Fibroblast of villous mesenchyme (primary cell): ENCODE results near the gene DNAJA4. TPM values are rescaled to one million over a fixed set of nuclear protein-coding genes. Genes with fewer than 3 reads are reported as not detected.

Experiments
- DNase-seq: peaks from one replicate; pipeline ENCODE4 v3.0.0-alpha.2; 2010; ENCODE audit warnings: low read depth
- H3K4me3 ChIP-seq: 2 replicates; pipeline ENCODE4 v1.5.1; 2011; ENCODE audit warnings: low read depth, mild to moderate bottlenecking, low read length
- total RNA-seq: library from RNA; depleted of rRNA; stranded (reverse); fragments of >200 nt; gene quantifications from 2 replicates; pipeline ENCODE4 v1.2.3, GENCODE V29; 2012
- TF ChIP-seq, protein P1 (sequence below): IDR thresholded peaks from 2 replicates; pipeline ENCODE4 v1.5.1; 2012; ENCODE audit warnings: low read depth, mild to moderate bottlenecking, low read length; ENCODE audit not compliant: insufficient read depth

Gene DNAJA4
- total RNA-seq, 1 donor: 4.3 TPM

DNA sequence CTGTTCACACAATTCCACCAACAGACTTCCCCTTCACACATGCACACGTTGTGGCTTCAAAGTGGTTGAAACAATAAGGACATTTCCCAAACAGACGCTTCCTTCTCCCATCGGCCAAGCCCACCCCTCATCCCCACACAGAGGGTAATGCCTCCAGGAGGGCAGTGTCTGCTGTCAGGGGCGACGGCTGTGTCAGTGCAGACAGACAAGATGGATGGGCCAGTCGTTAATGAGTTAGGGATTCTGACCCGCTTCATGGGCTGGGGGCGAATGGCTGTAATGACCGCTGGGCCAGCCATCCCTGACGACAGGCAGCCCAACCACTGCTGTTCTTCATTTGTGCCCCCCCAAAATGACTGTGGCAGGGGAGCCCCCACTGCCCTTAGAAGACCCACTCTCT, 55.2 kb downstream of the DNAJA4 start:
- TF ChIP-seq, protein P1, sequence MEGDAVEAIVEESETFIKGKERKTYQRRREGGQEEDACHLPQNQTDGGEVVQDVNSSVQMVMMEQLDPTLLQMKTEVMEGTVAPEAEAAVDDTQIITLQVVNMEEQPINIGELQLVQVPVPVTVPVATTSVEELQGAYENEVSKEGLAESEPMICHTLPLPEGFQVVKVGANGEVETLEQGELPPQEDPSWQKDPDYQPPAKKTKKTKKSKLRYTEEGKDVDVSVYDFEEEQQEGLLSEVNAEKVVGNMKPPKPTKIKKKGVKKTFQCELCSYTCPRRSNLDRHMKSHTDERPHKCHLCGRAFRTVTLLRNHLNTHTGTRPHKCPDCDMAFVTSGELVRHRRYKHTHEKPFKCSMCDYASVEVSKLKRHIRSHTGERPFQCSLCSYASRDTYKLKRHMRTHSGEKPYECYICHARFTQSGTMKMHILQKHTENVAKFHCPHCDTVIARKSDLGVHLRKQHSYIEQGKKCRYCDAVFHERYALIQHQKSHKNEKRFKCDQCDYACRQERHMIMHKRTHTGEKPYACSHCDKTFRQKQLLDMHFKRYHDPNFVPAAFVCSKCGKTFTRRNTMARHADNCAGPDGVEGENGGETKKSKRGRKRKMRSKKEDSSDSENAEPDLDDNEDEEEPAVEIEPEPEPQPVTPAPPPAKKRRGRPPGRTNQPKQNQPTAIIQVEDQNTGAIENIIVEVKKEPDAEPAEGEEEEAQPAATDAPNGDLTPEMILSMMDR: no peak
- H3K4me3 ChIP-seq: no peak overlapping the region
- no peak for DNase-seq

DNA sequence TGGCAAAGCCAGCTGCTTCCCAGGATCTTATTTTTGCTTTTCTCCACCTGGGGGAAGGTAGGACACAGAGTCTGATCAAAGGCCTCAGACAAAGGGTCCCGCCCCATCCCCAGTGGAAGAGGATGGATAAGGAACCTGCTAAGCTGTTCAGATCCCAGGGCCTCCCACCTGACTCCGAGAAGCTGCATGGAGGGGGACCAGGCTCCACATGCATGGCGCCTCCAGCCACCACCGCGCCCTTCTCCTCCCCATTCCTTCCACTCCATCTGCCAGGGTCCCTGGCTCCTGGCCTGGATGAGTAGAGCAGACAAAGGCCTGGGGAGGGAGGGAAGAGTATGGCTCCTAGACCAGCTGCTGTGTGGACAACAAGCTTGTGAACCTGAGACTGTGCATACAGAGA, 55.8 kb downstream of the DNAJA4 start:
- no peak overlapping the region for H3K4me3 ChIP-seq
- TF ChIP-seq, protein P1: no peak
- no peak for DNase-seq

DNA sequence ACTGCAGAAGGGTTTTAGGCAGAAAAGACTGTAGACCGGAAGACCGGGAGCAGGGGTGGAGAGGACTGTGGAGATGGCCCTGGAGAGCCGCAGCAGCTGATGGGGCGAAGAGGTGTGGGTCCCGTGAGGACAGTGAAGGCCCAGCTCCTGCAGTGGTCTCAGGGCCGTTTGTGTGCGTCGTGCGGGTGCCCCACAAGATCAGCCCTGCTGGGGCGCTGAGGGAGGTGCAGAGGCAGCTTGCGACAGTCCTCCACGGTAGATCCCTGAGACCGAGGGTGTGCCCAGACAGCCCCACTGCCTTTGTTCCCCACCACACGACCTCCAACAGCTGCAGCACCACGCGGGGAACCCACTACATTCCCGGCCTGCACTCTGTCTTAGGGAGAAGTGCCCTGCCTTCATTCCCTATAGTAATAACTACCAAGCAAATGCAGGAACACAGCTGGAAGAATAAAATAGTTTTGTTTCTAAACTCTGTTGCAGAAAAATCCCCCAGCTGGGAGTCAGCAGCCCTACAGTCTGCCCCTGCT, 56.7 kb downstream of the DNAJA4 start:
- DNase-seq: no peak
- TF ChIP-seq, protein P1: no peak

DNA sequence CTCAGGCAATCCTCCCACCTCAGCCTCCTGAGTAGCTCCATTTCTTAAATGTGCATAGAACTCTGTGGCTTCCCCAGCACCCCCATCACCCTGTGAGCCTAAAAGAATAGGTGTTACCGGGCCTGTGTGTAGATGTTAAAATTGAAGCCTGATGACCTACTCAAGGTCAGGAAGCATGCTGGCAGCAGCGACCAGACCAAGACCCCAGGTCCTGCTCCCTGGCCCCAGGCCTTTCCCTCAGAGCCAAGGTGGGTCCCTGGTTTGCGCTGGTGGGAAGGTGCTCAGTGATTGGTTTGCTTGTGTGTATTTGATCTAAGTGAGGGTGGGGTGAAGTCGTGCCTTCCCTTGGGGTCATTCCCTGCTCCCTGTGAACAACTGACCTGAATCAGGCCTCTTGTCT, 57.4 kb downstream of the DNAJA4 start:
- no peak for DNase-seq
- TF ChIP-seq, protein P1: no peak
- no peak overlapping the region for H3K4me3 ChIP-seq

More for the DNA sequence above, 56.7 kb downstream of the DNAJA4 start:
- H3K4me3 ChIP-seq: no peak overlapping the region

DNA sequence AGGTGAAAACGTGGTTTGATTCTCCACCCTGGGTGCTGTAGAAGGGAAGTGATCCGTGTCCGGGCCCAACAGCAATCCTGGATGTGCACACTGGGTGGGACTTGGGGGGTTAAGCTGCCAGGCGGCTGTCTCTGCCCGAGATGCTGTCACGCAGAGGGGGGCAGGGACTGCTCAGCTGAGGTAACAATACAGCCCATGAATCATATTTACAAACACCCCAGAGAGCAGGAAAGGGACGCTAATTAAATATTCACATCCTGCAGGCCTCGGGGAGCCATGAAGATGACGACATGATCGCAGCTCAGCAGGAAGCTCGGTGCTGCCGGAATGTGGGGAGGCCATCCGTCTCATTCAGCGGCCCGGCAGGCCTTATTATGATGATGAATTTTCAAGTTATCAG, 57.9 kb downstream of the DNAJA4 start:
- no peak overlapping the region for H3K4me3 ChIP-seq
- TF ChIP-seq, protein P1: no peak
- DNase-seq: no peak

DNA sequence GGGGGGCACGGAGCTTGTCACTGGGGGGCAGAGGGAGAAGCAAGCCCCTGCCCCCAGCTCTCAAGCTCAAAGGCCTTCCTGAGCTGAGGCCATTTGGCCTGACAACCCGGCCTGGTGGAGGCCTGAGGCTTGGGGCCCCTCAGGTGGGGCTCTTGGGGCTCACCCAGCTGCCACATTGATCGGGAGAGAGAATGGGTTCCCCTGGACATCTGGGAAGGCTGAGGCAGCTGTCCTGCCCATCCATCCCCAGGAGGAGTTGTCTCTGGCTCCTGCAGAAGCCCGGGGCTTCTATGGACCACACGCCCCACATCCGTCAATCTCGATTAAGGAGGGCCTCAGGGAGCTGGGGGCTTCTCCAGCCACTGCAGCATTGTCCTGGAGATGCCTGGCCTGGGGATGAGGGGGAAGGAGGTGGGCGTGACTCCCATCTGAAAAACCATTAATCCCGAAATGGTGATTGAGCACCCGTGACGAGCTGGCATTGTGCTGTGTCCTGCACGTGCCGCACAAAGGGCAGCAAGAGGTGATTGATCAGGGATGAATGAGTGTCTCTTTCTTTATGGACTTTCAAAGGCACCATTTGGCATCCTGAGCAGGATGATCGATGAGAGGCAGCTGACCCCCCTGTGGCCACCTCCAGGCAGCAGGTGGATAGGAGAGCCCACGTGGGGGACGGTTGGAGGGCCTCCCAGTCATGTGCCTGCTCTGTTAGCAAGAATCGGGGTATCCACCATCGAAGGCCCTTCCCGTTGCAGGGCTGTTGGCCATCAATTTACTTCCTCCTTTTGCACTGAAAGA, 58.6 kb downstream of the DNAJA4 start:
- H3K4me3 ChIP-seq: no peak overlapping the region
- TF ChIP-seq, protein P1: no peak
- DNase-seq: no peak
